HG03469 (cell line): ENCODE measurements around the gene CMYA5.

Experiments
- ATAC-seq: cut with Tn5 transposase; IDR thresholded peaks from one replicate; pipeline ENCODE4 v1.9.1; 2021; ENCODE audit warnings: mild to moderate bottlenecking, moderate library complexity, moderate number of reproducible peaks; ENCODE audit not compliant: unreplicated experiment

The CMYA5 gene

DNA sequence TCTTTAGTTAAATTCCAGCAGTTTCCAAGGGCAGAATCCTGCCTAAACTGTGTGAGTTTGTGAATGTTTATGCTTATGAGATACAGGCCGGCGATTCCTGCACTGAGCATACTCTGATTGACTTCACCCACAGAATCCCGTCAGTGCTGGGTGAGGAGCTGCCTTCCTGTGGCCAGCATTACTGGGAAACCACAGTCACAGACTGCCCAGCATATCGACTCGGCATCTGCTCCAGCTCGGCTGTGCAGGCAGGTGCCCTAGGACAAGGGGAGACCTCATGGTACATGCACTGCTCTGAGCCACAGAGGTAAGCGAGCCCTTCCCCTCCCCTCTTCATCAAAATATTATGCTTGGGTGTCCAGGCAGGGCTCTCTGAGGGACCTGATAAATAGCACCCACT is 103.7 kb downstream of the CMYA5 start:
- no peak for ATAC-seq

DNA sequence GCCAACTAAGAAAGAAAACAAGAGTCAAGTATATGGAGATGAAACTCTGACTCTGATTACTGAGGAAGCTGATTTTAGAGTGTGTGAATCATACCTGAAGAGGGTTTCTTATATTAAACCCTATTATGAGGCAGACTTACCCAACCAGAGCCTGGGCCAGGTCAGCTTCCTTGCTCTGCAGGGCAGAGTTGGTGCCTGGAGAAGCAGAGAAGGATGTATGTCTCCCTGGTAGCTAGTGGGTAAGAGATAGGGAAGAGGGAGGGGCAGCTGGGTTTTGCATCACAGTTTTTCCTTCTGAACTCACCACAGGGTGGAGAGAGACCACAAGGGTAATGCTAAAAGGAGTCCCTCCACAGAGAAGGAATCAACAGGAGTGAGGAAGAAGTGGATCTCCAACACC is 104.1 kb downstream of the CMYA5 start:
- ATAC-seq: no peak

DNA sequence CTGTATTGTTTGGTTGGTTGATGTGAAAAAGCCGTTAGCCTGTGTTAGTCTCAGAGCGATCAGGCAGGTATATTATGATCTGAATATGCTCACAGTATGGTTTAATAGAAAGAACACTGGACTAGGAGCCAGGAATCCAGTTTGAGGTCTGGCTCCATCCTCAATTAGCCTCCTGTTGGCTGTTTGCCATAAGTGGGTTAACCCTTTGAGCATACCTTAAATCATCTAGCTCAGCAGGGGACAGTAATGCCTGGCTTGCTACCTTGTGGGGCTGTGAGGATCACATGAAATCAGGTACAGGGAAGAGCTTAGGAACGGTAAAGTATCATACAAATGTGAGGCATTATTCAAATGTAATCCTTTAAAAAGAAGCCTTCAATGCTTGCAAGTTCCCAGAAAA is 104.7 kb downstream of the CMYA5 start:
- ATAC-seq: no peak

DNA sequence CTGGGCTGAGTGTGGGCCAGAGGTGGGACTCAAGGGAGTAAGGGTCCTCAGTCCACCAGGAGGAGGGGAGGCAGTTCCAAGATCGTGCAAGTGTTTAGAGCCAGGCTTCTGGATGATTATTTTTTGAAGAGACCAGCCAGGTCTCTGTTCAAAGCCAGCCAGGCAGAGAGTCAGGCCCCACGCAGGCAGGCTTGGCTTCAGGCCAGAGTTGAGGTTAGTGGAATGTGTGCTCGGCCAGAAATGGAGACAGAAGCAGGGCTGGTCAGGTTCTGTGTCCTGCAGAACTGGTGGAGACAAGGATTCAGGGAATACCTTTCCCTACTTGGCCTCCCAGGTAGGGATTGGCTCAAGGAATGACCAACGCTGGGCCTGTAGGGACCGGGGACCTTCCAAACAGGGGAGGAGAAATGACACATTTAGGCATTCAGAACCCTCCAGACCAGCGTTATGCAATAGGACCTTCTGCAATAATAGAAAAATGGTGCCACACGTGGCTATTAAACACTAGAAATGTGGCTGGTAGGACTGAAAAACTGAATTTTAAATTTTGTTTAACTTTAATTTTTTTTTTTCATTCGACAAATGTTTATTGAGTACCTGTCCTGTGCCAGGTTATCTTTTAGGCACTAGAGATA is 106.2 kb downstream of the CMYA5 start:
- no peak for ATAC-seq

DNA sequence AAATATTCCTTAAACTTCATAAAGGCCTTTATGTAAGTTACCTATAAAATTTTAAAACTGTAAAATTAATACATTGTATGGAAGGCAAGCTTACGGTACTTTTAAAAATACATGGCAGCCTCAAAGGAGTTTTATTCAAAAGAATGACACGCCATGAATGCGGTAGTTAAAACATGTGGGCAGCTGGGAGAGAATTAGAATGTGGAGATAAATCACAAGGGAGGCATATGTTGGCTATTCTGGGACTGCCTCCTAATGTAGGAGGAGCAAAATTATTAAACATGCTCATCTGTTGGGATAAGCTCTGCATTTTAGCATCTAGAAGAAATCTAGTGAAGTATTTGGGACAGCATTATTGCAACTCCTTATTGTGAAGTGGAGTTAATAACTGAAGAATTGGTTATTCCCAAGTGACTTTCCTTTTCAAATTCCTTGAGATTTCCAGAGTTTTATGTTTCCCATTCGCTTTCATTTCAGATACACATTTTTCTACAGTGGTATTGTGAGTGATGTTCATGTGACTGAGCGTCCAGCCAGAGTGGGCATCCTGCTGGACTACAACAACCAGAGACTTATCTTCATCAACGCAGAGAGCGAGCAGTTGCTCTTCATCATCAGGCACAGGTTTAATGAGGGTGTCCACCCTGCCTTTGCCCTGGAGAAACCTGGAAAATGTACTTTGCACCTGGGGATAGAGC is 109.4 kb downstream of the CMYA5 start:
- no peak for ATAC-seq

DNA sequence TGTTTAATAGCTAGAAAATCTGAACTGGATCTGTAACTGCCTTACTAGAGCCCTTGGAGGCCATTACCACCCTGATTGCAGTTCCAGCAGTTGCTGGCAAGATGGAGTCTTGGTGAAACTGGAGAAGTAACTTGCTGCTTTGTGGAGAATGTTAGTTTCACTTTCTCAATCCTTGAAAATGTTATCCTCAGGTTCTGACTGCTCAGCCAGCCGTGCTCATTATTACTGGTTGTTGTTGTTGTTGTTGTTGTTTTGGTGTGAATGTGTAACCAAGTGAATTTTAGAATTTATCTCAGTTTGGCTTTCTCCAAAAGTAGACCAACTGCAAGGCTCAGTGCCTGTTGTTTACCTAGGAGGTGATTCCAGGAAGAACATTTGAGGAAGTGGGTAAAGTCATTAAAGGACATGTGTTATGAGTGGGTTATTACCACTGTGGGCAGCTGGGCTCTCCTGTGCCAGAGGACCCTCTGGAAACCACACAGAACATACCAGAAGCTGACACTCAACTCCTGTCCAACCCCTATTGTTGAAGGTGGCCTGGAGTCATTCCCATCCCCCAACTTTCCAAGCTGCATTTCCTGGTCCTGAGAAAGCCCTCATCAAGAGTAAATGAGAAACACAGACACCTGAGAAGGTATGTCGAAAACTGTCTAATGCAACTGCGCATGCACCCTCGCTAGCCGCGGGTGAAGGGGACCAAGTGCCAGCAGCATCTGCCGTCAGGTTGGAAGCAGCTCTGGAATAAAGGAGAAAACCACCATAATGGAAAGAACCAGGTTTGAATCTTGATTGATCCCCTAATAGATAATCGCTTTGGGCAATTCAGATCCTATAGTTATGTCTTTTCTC is 111.6 kb downstream of the CMYA5 start:
- ATAC-seq: no peak

DNA sequence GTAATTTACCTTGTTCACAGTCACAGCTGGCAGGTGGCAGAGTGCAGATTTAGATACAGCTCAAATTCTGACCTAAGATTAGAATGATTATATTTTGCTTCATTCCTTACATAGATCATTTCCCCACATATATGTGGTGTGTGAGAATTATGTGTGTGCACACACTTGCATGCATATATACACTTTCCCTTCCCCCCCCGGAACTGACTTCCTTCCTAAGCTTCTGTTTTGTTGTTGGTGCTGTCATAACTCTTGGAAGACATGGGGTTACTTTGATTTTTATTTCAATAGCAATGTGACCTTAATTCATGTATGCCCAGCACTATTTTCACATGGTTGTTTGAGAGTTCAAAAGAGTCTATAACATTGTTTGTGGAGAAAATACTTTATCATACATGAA is 112.8 kb downstream of the CMYA5 start:
- ATAC-seq: no peak

DNA sequence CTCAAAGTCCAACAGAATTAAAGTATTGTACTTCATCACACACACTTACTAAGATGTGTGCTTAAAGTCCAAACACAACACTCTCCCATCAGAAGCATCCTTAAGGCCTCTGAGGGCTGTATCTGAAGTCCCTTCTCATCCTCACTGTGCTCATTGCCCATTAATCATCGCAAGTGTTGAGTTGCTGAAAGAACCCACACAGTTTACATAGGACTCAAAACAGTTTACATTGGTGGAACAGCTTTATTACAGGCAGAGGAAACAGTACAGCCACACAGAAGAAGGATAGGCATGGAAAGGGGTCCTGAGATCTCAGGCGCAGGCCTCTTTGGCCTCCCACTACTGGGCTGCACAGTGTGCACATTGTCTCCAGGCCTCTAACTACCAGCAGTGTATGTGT is 113.4 kb downstream of the CMYA5 start:
- no peak for ATAC-seq

DNA sequence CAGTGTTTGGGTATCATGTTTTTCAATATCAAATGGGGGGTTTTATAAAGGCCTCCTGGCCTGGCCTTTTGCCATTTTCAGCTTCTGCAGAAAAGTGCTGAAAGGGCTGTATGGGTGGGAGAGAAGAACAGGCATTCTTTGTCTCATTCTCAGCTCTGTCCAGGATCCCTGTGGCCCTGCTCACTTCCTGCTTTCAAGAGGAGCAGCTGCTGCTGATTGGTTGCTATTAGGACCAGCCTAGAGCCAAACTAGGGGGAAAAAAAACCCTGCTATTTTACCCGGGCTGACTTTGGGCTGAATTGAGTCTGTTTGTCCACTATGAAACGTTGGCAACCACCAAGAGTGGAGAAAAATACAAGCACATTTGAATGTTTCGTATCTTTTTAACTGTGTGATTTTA is 117.1 kb downstream of the CMYA5 start:
- no peak for ATAC-seq

DNA sequence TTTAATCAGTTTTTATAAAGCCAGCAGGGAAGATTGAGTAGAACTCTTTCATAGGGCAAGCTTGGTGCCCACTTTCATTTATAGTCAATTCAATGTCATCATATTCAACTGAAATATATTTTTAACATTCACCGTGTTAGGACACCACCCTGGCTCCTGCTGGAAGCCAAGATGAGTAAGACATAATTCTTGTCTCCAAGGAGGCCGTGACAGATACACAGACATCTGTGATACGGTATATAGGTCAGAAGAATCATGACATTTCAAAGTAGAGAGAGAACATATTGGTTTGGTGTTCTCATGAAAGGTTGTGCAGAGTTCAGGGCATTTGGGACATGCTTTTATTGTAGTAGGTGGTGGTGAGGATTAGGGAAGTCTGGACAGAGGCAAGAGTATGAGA is 120.1 kb downstream of the CMYA5 start:
- ATAC-seq: no peak

DNA sequence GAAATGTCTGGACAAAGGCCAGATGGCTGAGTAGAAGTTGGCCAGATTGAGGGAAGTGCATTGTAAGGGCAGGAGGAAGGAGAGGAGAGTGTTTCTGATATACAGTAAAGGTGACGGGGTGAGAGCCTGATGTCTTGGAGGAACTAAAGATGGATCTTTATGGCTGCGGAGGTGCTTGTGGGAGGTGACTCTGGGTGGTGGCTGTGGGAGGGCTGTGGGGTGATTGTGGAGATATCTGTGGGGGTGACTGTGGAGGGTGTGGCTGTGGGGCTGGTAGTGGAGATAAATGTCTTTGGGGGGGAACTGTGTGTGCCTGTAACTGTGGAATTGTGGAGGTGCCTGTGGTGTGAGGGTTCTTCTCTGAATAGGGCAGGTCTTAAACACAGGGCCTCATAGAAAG is 121.4 kb downstream of the CMYA5 start:
- no peak for ATAC-seq

DNA sequence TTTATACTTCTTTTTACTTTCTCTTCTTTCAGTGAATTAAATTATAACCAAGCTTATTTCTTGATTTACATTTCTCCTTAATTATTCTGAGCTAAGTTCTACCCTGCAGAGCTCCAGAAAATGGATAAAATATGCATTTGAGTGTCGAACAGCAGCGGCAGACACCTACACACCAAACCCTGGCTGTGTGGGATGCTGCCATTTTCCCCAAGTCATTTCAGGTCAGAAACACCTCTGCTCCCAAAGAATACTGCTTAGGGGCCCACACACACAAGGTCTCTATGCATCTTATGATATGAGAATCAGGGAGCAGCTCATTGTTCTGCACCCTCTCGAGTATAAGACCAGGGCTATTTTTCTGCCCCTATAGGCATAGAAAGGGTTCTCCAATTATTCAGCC is 122.3 kb downstream of the CMYA5 start:
- no peak for ATAC-seq

DNA sequence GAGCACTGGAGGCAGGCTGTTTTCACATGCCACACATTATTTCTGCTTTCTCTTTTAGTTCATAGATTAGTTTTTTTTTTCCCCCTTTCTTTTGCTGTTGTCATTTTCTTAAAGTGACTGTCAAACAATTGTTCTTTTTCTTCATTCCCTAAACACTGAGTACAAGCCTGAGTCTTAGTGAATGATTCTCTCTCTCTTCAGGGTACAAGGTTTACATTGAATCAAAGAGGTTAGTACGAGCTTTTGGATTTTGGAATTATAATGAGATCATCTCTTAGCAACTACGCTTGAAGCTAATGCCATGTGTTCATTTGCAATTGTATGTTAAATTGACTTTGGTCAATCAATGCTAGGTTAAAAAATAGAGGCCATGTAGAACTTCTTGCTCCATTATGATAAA is 125.1 kb downstream of the CMYA5 start:
- ATAC-seq: no peak

DNA sequence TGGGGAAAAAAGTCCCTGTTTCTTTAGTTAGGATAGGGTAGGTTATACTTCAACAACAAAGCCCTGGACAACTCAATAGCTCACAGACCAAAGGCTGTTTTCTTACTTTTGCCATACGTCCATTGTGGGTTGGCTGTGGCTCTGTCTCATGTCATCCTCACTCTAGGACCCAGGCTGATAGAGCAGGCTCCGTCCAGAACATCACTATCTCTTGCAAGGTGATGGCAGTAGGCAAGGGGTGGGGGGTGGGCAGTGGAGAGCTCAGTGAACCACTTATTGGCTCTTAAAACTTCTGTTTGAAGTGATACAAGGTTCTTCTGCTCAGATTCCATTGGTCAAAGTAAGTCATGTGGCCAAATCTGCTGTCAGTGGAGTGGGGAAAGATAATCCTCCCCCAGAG is 126.4 kb downstream of the CMYA5 start:
- no peak for ATAC-seq

DNA sequence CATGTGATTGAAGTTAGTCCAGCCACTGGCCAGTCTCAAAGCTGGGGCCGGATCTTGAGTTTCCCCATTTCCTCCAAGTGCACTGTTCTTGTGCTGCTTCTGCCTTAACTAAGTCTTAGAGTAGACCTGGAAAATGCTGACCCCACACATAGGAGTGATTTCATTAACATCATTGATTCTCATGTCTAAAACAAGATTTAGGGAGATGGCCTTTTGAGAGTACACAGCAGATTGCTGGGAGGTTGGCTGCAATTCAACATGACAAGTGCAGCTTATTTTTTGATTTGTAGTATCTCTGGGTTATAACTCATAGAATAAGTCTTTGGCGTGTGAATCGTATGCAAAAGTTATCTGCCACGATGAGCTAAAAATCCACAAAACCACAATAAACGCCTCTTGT is 131.0 kb downstream of the CMYA5 start:
- ATAC-seq: no peak

DNA sequence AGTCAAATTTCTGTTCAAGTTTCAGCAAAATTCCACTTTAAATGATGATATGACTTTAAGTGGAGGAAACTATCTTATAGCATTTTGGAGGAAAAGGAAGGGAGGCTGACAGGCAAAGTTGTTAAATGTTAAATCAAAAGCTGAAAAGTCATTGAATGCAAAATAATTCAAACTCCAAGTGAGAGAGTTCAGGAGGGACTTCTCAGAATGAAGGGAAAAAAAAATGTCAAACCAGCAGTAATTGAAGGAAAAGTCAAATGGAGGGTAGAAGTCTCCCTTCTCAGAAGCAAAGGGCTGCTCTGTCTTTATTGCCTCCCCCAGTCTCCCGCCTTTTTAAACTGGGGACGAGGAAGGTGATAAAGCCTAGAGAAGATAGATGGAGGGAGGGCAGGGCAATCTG is 134.8 kb downstream of the CMYA5 start:
- no peak for ATAC-seq

DNA sequence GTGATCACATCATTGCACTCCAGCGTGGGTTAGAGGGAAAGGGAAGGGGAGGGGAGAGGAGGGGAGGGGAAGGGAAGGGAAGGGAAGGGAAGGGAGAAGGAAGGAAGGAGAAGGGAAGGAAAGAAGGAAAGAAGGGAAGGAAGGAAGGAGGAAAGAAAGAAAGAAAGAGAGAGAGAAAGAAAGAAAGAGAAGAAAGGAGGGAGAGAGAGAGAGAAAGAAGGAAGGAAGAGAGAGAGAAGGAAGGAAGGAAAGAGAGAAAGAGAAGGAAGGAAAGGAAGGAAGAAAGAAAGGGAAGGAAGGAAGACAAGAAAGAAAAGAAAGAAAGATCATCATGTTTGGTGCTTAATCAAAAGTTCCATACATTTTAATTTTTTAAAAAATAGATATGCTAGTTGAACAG is 136.2 kb downstream of the CMYA5 start:
- ATAC-seq: no peak

DNA sequence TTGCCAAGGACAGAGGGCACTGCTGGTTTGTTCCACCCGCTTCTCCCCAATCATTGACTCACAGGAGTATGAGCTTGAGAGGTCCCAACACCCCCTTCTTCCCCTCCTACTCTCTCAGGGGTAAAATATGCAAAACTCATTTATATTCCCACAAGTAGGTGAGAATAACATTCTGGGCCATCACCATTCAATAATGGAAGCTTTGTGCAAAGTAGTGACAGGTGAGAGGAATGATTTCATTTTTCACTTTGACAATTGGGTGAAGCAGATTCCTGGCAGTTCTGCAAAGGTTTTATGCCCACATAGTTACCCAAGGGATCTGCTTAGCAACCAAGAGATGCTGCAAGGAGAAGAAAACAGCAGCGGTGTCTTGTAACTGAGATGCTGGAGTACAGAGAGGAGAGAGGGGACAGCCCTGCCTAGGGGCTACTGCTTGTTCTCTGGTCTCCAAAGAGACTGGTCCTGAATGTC is 137.6 kb downstream of the CMYA5 start:
- no peak for ATAC-seq

DNA sequence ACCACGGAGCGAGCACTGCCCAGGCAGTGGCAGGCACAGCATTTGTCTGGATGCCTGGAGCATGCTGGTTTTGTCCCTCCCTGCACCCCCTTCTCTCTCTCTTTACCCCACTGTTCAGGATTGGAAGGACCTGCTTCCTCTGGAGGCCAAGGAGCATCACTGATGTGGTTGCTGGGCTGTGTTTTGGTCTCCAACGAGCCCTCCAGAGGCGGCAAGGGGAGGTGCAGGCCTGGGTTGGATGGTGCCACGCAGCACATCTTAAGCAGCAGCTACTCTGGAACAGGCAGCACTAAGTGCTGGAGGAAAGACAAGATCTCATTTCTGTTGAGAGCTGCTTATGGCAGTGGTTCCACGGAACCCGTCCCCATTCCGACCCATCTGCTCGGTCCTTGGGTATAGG is 139.6 kb downstream of the CMYA5 start:
- no peak for ATAC-seq

DNA sequence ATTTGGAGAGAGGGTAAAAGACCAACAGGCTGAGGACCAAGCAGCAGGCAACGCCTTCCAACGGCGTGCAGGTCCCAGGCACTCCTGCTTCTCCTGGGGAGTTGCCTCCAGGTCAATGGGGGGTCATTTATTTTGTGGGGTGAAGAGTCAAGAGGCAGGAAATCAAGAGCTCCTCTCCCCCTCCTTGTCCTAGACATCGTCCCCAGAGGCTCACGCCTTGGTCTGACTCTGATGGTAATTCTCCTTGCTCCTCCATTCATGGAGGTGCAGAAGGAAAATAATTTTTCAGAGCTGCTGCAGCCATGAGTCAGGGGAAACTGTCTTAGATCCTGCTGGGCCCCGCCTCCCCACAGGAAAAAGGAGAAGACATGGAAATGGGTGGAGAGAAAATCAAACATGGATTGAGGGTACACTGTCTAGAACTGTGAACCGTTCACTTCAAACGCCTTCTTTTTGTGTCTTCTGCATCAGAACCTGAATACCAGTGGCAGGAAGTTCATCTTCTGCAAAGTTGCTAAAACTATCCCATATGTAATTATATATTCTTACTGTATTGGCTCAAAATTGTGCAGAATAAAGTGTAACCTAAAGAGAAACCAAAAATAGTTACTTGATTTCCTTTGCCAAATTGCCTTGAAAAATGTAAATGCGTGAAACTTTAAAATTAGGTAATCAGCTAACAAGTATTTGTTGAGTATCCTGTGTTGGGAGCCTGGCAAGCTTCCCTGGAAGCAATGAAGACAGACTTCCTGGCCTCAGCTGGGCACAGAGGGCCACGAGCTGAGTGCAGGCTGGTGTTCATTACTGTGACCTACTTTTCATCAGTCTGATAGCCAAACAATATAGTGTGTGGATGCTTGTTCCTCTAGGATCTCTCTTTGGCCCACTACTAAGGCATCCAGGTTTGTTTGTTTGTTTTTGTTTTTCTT is 142.0 kb downstream of the CMYA5 start:
- ATAC-seq: no peak

DNA sequence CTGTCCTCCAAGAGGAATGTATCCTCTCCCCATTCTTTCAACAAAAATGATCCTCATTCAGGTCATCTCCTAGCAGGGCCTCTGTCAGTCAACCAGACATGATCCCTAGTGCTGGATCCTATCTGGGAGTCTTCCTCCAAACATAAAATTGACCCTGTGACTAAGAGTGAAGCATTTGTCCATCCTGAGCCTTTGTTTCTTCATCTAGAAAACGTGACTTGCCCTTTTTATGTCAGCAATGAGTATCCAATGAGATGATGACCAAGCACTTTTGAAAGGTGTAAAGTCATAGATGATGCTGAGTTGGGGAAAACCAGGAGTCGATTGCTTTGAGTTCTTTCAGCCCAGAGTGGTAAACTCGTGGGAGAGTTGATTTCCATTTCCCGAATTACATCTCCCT is 143.3 kb downstream of the CMYA5 start:
- no peak for ATAC-seq
